Measurements from ENCODE around the gene HES4.
"Not testable (repeated sequence)": the region's sequence is repeated elsewhere in the genome, so short reads cannot be mapped to it uniquely, and the experiment has no call there.

HES4 gene

GRCh38 chr1:982765-983436 is 17.0 kb downstream of the HES4 start:
- Histone ChIP-seq H3K9me3 (ENCODE audit: control insufficient read depth, insufficient read depth, low read length) (no peaks in the 10 kb centered on the region), H3K4me3 (ENCODE audit: low read depth, low read length) (no peak overlapping the region), H3K4me1 (ENCODE audit: control insufficient read depth, insufficient read depth, low read length) (no peaks in the 10 kb centered on the region), H3K27ac (ENCODE audit: low read depth, low read length) (no peak overlapping the region), H3K36me3 (ENCODE audit: control insufficient read depth, insufficient read depth, low read length) (no peaks in the 10 kb centered on the region), H3K9ac (ENCODE audit: low read depth, low read length) (no peak overlapping the region), H3K27me3 (ENCODE audit: control insufficient read depth, insufficient read depth, low read length) (peaks cover 49% of the 10 kb centered on the region)

- Histone ChIP-seq H3K27me3 (ENCODE audit: control insufficient read depth, insufficient read depth, low read length) (peaks cover 49% of the 10 kb centered on the region), H3K27ac (ENCODE audit: low read depth, low read length) (no peak within 1 kb of the TSS), H3K9me3 (ENCODE audit: control insufficient read depth, insufficient read depth, low read length) (no peaks in the 10 kb centered on the region), H3K4me3 (ENCODE audit: low read depth, low read length) (no peak within 1 kb of the TSS), H3K4me1 (ENCODE audit: control insufficient read depth, insufficient read depth, low read length) (no peaks in the 10 kb centered on the region), H3K36me3 (ENCODE audit: control insufficient read depth, insufficient read depth, low read length) (no peaks in the 10 kb centered on the region), H3K9ac (ENCODE audit: low read depth, low read length) (no peak within 1 kb of the TSS)
Observed at GRCh38 chr1:981955-982558, 17.8 kb downstream of the HES4 start, which contains the start of gene PERM1. Gene PERM1 (minus strand): TSS chr1:982093. CDS start chr1:981029, 1,064 bp downstream.

GRCh38 chr1:981491-981954 is 18.4 kb downstream of the HES4 start:
- H3K9me3 ChIP-seq (ENCODE audit: control insufficient read depth, insufficient read depth, low read length): no peaks in the 10 kb centered on the region
- H3K36me3 ChIP-seq (ENCODE audit: control insufficient read depth, insufficient read depth, low read length): no peaks in the 10 kb centered on the region
- no peak overlapping the region for H3K27ac ChIP-seq (ENCODE audit: low read depth, low read length)
- no peak overlapping the region for H3K9ac ChIP-seq (ENCODE audit: low read depth, low read length)
- no peaks in the 10 kb centered on the region for H3K4me1 ChIP-seq (ENCODE audit: control insufficient read depth, insufficient read depth, low read length)
- peaks cover 49% of the 10 kb centered on the region for H3K27me3 ChIP-seq (ENCODE audit: control insufficient read depth, insufficient read depth, low read length)
- H3K4me3 ChIP-seq (ENCODE audit: low read depth, low read length): no peak overlapping the region

- Histone ChIP-seq H3K9ac (ENCODE audit: low read depth, low read length) (no peak overlapping the region), H3K4me3 (ENCODE audit: low read depth, low read length) (no peak overlapping the region), H3K9me3 (ENCODE audit: control insufficient read depth, insufficient read depth, low read length) (no peaks in the 10 kb centered on the region), H3K27ac (ENCODE audit: low read depth, low read length) (no peak overlapping the region), H3K36me3 (ENCODE audit: control insufficient read depth, insufficient read depth, low read length) (no peaks in the 10 kb centered on the region), H3K27me3 (ENCODE audit: control insufficient read depth, insufficient read depth, low read length) (peaks cover 47% of the 10 kb centered on the region), H3K4me1 (ENCODE audit: control insufficient read depth, insufficient read depth, low read length) (no peaks in the 10 kb centered on the region)
Observed at GRCh38 chr1:980602-981395, 19.1 kb downstream of the HES4 start.

GRCh38 chr1:980137-980571 is 19.7 kb downstream of the HES4 start:
- Histone ChIP-seq H3K27ac (ENCODE audit: low read depth, low read length) (no peak overlapping the region), H3K9me3 (ENCODE audit: control insufficient read depth, insufficient read depth, low read length) (no peaks in the 10 kb centered on the region), H3K36me3 (ENCODE audit: control insufficient read depth, insufficient read depth, low read length) (no peaks in the 10 kb centered on the region), H3K4me3 (ENCODE audit: low read depth, low read length) (no peak overlapping the region), H3K27me3 (ENCODE audit: control insufficient read depth, insufficient read depth, low read length) (peaks cover 45% of the 10 kb centered on the region), H3K4me1 (ENCODE audit: control insufficient read depth, insufficient read depth, low read length) (no peaks in the 10 kb centered on the region), H3K9ac (ENCODE audit: low read depth, low read length) (no peak overlapping the region)

GRCh38 chr1:979744-980072 is 20.2 kb downstream of the HES4 start:
- peaks cover 42% of the 10 kb centered on the region for H3K27me3 ChIP-seq (ENCODE audit: control insufficient read depth, insufficient read depth, low read length)
- H3K4me1 ChIP-seq (ENCODE audit: control insufficient read depth, insufficient read depth, low read length): no peaks in the 10 kb centered on the region
- H3K27ac ChIP-seq (ENCODE audit: low read depth, low read length): no peak overlapping the region
- H3K36me3 ChIP-seq (ENCODE audit: control insufficient read depth, insufficient read depth, low read length): no peaks in the 10 kb centered on the region
- H3K4me3 ChIP-seq (ENCODE audit: low read depth, low read length): no peak overlapping the region
- H3K9ac ChIP-seq (ENCODE audit: low read depth, low read length): no peak overlapping the region
- H3K9me3 ChIP-seq (ENCODE audit: control insufficient read depth, insufficient read depth, low read length): no peaks in the 10 kb centered on the region

- no peak overlapping the region for H3K4me3 ChIP-seq (ENCODE audit: low read depth, low read length)
- H3K9ac ChIP-seq (ENCODE audit: low read depth, low read length): no peak overlapping the region
- no peaks in the 10 kb centered on the region for H3K9me3 ChIP-seq (ENCODE audit: control insufficient read depth, insufficient read depth, low read length)
- H3K27me3 ChIP-seq (ENCODE audit: control insufficient read depth, insufficient read depth, low read length): peaks cover 39% of the 10 kb centered on the region
- no peaks in the 10 kb centered on the region for H3K36me3 ChIP-seq (ENCODE audit: control insufficient read depth, insufficient read depth, low read length)
- H3K4me1 ChIP-seq (ENCODE audit: control insufficient read depth, insufficient read depth, low read length): no peaks in the 10 kb centered on the region
- H3K27ac ChIP-seq (ENCODE audit: low read depth, low read length): no peak overlapping the region
Observed at GRCh38 chr1:978835-979743, 20.8 kb downstream of the HES4 start.

GRCh38 chr1:978069-978834 is 21.6 kb downstream of the HES4 start:
- Histone ChIP-seq H3K9ac (ENCODE audit: low read depth, low read length) (no peak overlapping the region), H3K9me3 (ENCODE audit: control insufficient read depth, insufficient read depth, low read length) (no peaks in the 10 kb centered on the region), H3K4me3 (ENCODE audit: low read depth, low read length) (no peak overlapping the region), H3K36me3 (ENCODE audit: control insufficient read depth, insufficient read depth, low read length) (no peaks in the 10 kb centered on the region), H3K27me3 (ENCODE audit: control insufficient read depth, insufficient read depth, low read length) (peaks cover 35% of the 10 kb centered on the region), H3K4me1 (ENCODE audit: control insufficient read depth, insufficient read depth, low read length) (no peaks in the 10 kb centered on the region), H3K27ac (ENCODE audit: low read depth, low read length) (no peak overlapping the region)

- H3K36me3 ChIP-seq (ENCODE audit: control insufficient read depth, insufficient read depth, low read length); H3K4me1 ChIP-seq (ENCODE audit: control insufficient read depth, insufficient read depth, low read length); H3K9ac ChIP-seq (ENCODE audit: low read depth, low read length); H3K4me3 ChIP-seq (ENCODE audit: low read depth, low read length); H3K27ac ChIP-seq (ENCODE audit: low read depth, low read length); H3K9me3 ChIP-seq (ENCODE audit: control insufficient read depth, insufficient read depth, low read length): not testable (repeated sequence)
- H3K27me3 ChIP-seq (ENCODE audit: control insufficient read depth, insufficient read depth, low read length): peaks cover 25% of the 10 kb centered on the region
Observed at GRCh38 chr1:976791-977190, 23.1 kb downstream of the HES4 start.

All from HUES48 (cell line).